Natural killer cell (primary cell): ENCODE data around the gene SULF2. TPM values are rescaled to one million over a fixed set of nuclear protein-coding genes. Genes with fewer than 3 reads are reported as not detected.

Source experiments
- ATAC-seq, 3 donors: fragments of 150-1000 bp in 2 of 3; fragments of 200-7000 bp in 1 of 3; cut with Tn5 transposase; 1 replicate in 1 of 3; 2 replicates in 2 of 3; pipeline ENCODE4 v1.10.0; 2021; ENCODE audit warnings: mild to moderate bottlenecking in 2 of 3, moderate library complexity in 2 of 3
- DNase-seq, 2 donors: peaks; one replicate each; pipeline versions ENCODE4 v3.0.0 to v3.0.0-alpha.2; 2013 to 2021; ENCODE audit warnings: mixed read lengths in 1 of 2
- H3K27ac ChIP-seq: one replicate; pipeline ENCODE4 v1.5.1; 2013; ENCODE audit warnings: mild to moderate bottlenecking, low read length
- H3K27me3 ChIP-seq: one replicate; pipeline ENCODE4 v1.6.1; 2013; ENCODE audit warnings: low read length; ENCODE audit not compliant: control insufficient read depth, insufficient read depth
- H3K36me3 ChIP-seq: one replicate; pipeline ENCODE4 v1.6.1; 2013; ENCODE audit warnings: low read length; ENCODE audit not compliant: control insufficient read depth, insufficient read depth
- H3K4me1 ChIP-seq: one replicate; pipeline ENCODE4 v1.6.1; 2013; ENCODE audit warnings: low read length; ENCODE audit not compliant: control insufficient read depth, insufficient read depth
- H3K4me3 ChIP-seq: one replicate; pipeline ENCODE4 v1.5.1; 2013; ENCODE audit warnings: low read length
- H3K9me3 ChIP-seq: one replicate; pipeline ENCODE4 v1.6.1; 2013; ENCODE audit warnings: low read length; ENCODE audit not compliant: control insufficient read depth, insufficient read depth
- H3K27ac Mint-ChIP-seq, 2 donors: one replicate each; pipeline ENCODE4 v1.8.0; 2022; ENCODE audit warnings: mild to moderate bottlenecking in 2 of 2, mixed read lengths in 2 of 2, moderate library complexity in 1 of 2
- H3K27me3 Mint-ChIP-seq, 2 donors: one replicate each; pipeline ENCODE4 v1.8.0; 2022; ENCODE audit warnings: low read depth in 2 of 2, mixed read lengths in 2 of 2
- H3K36me3 Mint-ChIP-seq: one replicate; pipeline ENCODE4 v1.8.0; 2022; ENCODE audit warnings: mixed read lengths
- H3K4me1 Mint-ChIP-seq, 2 donors: one replicate each; pipeline ENCODE4 v1.8.0; 2022; ENCODE audit warnings: mixed read lengths in 2 of 2
- H3K4me3 Mint-ChIP-seq: one replicate; pipeline ENCODE4 v1.8.0; 2022; ENCODE audit warnings: mild to moderate bottlenecking, moderate library complexity, mixed read lengths
- H3K9me3 Mint-ChIP-seq, 2 donors: one replicate each; pipeline ENCODE4 v1.8.0; 2022; ENCODE audit warnings: mixed read lengths in 2 of 2
- WGBS: methylation state at CpG from one replicate; pipeline ENCODE4 v1.1.7; 2013; ENCODE audit warnings: missing lambda C conversion rate; ENCODE audit not compliant: insufficient coverage; 5-methylcytosine and 5-hydroxymethylcytosine counted together
- intact Hi-C: fragments of 100-400 bp; cut with micrococcal nuclease; formaldehyde crosslinking; loops from one replicate; pipeline ENCODE4 v1.14.2; 2022
- total RNA-seq, 4 donors: library from RNA; stranded (reverse); fragments of 120-200 nt in 1 of 4; gene quantifications; one replicate each; pipeline versions ENCODE4 v1.2.3 to v1.2.4, GENCODE V29; 2013 to 2022
- TF ChIP-seq, protein P1 (sequence below): fragments of 200-600 bp; IDR thresholded peaks from one replicate; pipeline ENCODE4 v1.8.0; 2022; ENCODE audit warnings: antibody characterized with exemption

SULF2 gene
- total RNA-seq, 3 donors from 2014 or later (not counting 1 experiment from before 2014, with no cell fraction given), result 8.1 to 48.7 (median 12.3) TPM

DNA sequence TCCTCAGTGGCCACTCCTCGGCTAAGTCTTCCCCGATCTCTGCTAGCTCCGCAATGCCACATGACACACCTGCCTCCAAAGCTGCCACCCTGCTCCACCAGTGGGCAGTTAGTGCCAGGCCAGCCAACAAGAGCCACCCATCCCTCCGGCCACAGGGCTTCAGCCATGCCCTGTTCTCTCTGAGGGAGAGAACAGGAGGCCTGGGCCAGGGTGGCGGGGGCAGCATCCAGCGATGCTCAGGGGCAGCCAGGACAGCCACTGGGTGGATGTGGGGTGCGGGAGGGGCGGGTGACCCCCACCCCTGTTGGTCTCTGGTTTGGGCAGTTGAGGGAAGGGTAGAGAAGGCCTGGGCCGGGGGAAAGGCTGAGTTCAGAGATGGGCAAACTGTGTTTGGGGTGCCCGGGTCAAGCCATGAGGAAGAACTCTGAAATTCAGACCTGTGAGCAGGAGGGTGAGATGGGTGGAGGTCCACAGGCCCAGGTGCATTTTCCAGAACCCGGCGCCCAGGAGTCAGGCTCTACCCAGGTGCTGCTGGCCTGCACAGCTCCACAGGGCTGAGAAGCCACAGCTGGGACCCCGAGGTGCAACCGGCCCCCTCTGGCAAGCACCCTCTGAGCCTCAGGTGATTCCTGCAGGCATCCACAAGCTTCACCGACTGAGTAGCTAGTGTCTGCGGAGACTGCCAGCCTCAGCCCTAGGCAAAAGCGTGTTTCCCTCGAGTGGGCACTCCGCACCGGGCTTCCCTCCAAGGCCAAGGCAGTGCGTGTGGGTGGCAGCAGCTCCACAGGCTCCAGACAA is 91.1 kb downstream of the SULF2 start:
- H3K4me3 Mint-ChIP-seq, result no peak overlapping the region
- no peak for DNase-seq
- H3K27ac ChIP-seq, result no peak overlapping the region

GRCh38 chr20:47691625-47692024 is 93.7 kb downstream of the SULF2 start:
- H3K36me3 Mint-ChIP-seq, result no peaks in the 10 kb centered on the region
- H3K36me3 ChIP-seq, result no peaks in the 10 kb centered on the region
- TF ChIP-seq, protein P1, sequence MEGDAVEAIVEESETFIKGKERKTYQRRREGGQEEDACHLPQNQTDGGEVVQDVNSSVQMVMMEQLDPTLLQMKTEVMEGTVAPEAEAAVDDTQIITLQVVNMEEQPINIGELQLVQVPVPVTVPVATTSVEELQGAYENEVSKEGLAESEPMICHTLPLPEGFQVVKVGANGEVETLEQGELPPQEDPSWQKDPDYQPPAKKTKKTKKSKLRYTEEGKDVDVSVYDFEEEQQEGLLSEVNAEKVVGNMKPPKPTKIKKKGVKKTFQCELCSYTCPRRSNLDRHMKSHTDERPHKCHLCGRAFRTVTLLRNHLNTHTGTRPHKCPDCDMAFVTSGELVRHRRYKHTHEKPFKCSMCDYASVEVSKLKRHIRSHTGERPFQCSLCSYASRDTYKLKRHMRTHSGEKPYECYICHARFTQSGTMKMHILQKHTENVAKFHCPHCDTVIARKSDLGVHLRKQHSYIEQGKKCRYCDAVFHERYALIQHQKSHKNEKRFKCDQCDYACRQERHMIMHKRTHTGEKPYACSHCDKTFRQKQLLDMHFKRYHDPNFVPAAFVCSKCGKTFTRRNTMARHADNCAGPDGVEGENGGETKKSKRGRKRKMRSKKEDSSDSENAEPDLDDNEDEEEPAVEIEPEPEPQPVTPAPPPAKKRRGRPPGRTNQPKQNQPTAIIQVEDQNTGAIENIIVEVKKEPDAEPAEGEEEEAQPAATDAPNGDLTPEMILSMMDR, result no peak
- no peak overlapping the region for H3K27ac ChIP-seq
- H3K27me3 ChIP-seq, result no peaks in the 10 kb centered on the region
- no peak overlapping the region for H3K4me3 ChIP-seq
- H3K4me1 ChIP-seq, result no peaks in the 10 kb centered on the region
- no peak overlapping the region for H3K27ac Mint-ChIP-seq
- H3K4me3 Mint-ChIP-seq, result no peak overlapping the region
- H3K9me3 Mint-ChIP-seq, result no peaks in the 10 kb centered on the region
- peaks cover 15 to 20% of the 10 kb centered on the region in 2 donors for H3K27me3 Mint-ChIP-seq
- H3K4me1 Mint-ChIP-seq, result no peaks in the 10 kb centered on the region
- no peak for DNase-seq
- intact Hi-C loops, result no loop called here
- no peak for ATAC-seq
- peaks cover 8% of the 10 kb centered on the region for H3K9me3 ChIP-seq

More for the DNA sequence above, 91.1 kb downstream of the SULF2 start:
- intact Hi-C loops, result no loop called here
- peaks cover 8% of the 10 kb centered on the region for H3K9me3 ChIP-seq
- H3K9me3 Mint-ChIP-seq, result no peaks in the 10 kb centered on the region
- no peak overlapping the region for H3K4me3 ChIP-seq
- no peak for ATAC-seq
- H3K4me1 Mint-ChIP-seq, result no peaks in the 10 kb centered on the region
- TF ChIP-seq, protein P1, result no peak
- no peaks in the 10 kb centered on the region for H3K36me3 ChIP-seq
- H3K27me3 ChIP-seq, result no peaks in the 10 kb centered on the region
- H3K4me1 ChIP-seq, result no peaks in the 10 kb centered on the region
- WGBS, result 92% methylated on average over 21 of the region's 21 CpGs
- H3K27me3 Mint-ChIP-seq, result peaks cover 13 to 15% of the 10 kb centered on the region in 2 donors
- no peak overlapping the region for H3K27ac Mint-ChIP-seq
- H3K36me3 Mint-ChIP-seq, result no peaks in the 10 kb centered on the region

DNA sequence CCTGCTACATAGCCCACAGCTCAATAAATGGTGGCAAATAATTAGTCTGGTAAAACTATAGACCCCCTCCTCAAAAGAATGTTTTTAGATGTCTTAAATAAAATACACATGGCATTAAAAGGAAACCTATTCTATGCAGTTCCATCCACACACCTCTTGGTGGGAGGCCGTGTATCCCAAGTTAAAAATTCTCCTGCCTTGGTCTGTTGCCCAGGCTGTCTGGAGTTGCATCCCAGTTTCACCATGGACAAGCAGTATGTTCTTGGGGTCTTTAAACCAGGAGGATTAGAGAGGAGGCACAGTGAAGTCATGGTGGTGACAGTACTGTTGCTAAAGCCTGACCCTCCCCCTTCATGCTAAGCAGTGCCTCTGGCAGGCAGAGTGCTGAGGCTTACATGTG is 95.5 kb downstream of the SULF2 start:
- ATAC-seq, result no peak
- Mint-ChIP-seq H3K27ac (no peak overlapping the region), H3K9me3 (no peaks in the 10 kb centered on the region), H3K36me3 (no peaks in the 10 kb centered on the region), H3K4me1 (no peaks in the 10 kb centered on the region), H3K4me3 (no peak overlapping the region), H3K27me3 (peaks cover 15 to 20% of the 10 kb centered on the region in 2 donors)
- H3K36me3 ChIP-seq, result no peaks in the 10 kb centered on the region
- H3K4me1 ChIP-seq, result no peaks in the 10 kb centered on the region
- peaks cover 8% of the 10 kb centered on the region for H3K9me3 ChIP-seq
- DNase-seq, result no peak
- H3K27me3 ChIP-seq, result no peaks in the 10 kb centered on the region
- WGBS, result 69% methylated on average over 1 of the region's 1 CpG
- intact Hi-C loops, result no loop called here
- H3K4me3 ChIP-seq, result no peak overlapping the region
- H3K27ac ChIP-seq, result no peak overlapping the region
- TF ChIP-seq, protein P1, result no peak
